ENCODE data around the gene RABGAP1L. TPM values are rescaled to one million over a fixed set of nuclear protein-coding genes. Genes with fewer than 3 reads are reported as not detected.

Gene RABGAP1L
- polyA plus RNA-seq, 1 donor (not counting 4 experiments of a cell fraction or from before 2014, with no cell fraction given): 24.2 TPM

GRCh38 chr1:174686213-174686612, 526.9 kb downstream of the RABGAP1L start:
- dilution Hi-C loops (cut with MboI; ENCODE audit: extremely low pct_ligation_motif_present, low sequenced_read_pairs): no loop called here
- Histone ChIP-seq H3K9me3 (ENCODE audit: control insufficient read depth, low read depth, low read length) (no peaks in the 10 kb centered on the region), H3K4me2 (ENCODE audit: control insufficient read depth, extremely low read depth, insufficient read depth, low read depth, low read length) (no peak overlapping the region), H3K4me3 (ENCODE audit: control insufficient read depth in 2 of 3, extremely low read depth in 1 of 3, insufficient read depth in 2 of 3, low read depth in 1 of 3, low read length in 3 of 3) (no peak overlapping the region), H3K27ac (ENCODE audit: control insufficient read depth, insufficient read depth, low read length) (no peak overlapping the region), H3K9me1 (ENCODE audit: control insufficient read depth, extremely low read depth, insufficient read depth, low read length) (no peaks in the 10 kb centered on the region), H3K79me2 (ENCODE audit: control insufficient read depth, insufficient read depth, low read length) (no peaks in the 10 kb centered on the region), H3K36me3 (ENCODE audit: control insufficient read depth in 2 of 2, extremely low read depth in 1 of 2, insufficient read depth in 2 of 2, low read length in 2 of 2) (no peaks in the 10 kb centered on the region), H4K20me1 (ENCODE audit: control insufficient read depth, extremely low read depth, insufficient read depth, low read length) (no peaks in the 10 kb centered on the region), H2AFZ (ENCODE audit: control insufficient read depth, low read length) (no peak overlapping the region), H3K9ac (ENCODE audit: control insufficient read depth, extremely low read depth, insufficient read depth, low read length) (no peak overlapping the region), H3K4me1 (ENCODE audit: control insufficient read depth, extremely low read depth, insufficient read depth, low read length) (no peaks in the 10 kb centered on the region), H3K27me3 (ENCODE audit: control insufficient read depth, extremely low read depth, insufficient read depth, low read length) (no peaks in the 10 kb centered on the region)
- no peak for TF ChIP-seq EZH2 (IDR thresholded peaks at IDR 0.05; ENCODE audit: low read length)
- TF ChIP-seq, protein P1, sequence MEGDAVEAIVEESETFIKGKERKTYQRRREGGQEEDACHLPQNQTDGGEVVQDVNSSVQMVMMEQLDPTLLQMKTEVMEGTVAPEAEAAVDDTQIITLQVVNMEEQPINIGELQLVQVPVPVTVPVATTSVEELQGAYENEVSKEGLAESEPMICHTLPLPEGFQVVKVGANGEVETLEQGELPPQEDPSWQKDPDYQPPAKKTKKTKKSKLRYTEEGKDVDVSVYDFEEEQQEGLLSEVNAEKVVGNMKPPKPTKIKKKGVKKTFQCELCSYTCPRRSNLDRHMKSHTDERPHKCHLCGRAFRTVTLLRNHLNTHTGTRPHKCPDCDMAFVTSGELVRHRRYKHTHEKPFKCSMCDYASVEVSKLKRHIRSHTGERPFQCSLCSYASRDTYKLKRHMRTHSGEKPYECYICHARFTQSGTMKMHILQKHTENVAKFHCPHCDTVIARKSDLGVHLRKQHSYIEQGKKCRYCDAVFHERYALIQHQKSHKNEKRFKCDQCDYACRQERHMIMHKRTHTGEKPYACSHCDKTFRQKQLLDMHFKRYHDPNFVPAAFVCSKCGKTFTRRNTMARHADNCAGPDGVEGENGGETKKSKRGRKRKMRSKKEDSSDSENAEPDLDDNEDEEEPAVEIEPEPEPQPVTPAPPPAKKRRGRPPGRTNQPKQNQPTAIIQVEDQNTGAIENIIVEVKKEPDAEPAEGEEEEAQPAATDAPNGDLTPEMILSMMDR (optimal IDR thresholded peaks at IDR 0.05 in 1 of 3, IDR thresholded peaks at IDR 0.05 in 1 of 3, conservative IDR thresholded peaks at IDR 0.05 in 1 of 3; ENCODE audit: extremely low read depth in 1 of 3, insufficient read depth in 2 of 3, low read length in 3 of 3): no peak
- DNase-seq (ENCODE audit: low read depth, low spot score) (no peak), FAIRE-seq (no peak)

DNA sequence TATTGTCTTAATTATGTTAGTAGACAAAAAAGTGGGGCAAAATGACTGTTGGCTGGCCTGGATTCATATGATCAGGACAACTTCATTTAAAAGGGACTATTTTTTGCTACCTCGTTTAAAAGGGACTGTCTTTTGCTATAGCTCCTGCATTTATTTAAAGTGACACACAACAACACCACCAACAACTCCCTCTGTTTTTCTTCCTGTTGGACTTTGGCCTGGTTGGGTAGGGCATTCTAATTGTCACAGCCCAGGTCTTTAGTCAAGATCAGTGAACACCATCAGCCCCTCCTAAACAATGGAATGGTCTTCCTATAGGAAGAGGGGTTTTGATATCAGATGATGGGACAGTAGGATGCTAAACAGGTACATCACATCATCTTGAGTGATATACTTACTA, 530.2 kb downstream of the RABGAP1L start:
- Histone ChIP-seq H3K9me1 (ENCODE audit: control insufficient read depth, extremely low read depth, insufficient read depth, low read length) (no peaks in the 10 kb centered on the region), H3K27ac (ENCODE audit: control insufficient read depth, insufficient read depth, low read length) (no peak overlapping the region), H3K4me1 (ENCODE audit: control insufficient read depth, extremely low read depth, insufficient read depth, low read length) (no peaks in the 10 kb centered on the region), H3K4me2 (ENCODE audit: control insufficient read depth, extremely low read depth, insufficient read depth, low read depth, low read length) (no peak overlapping the region), H3K4me3 (ENCODE audit: control insufficient read depth in 2 of 3, extremely low read depth in 1 of 3, insufficient read depth in 2 of 3, low read depth in 1 of 3, low read length in 3 of 3) (no peak overlapping the region), H2AFZ (ENCODE audit: control insufficient read depth, low read length) (no peak overlapping the region), H3K36me3 (ENCODE audit: control insufficient read depth in 2 of 2, extremely low read depth in 1 of 2, insufficient read depth in 2 of 2, low read length in 2 of 2) (no peaks in the 10 kb centered on the region), H3K79me2 (ENCODE audit: control insufficient read depth, insufficient read depth, low read length) (no peaks in the 10 kb centered on the region), H3K9ac (ENCODE audit: control insufficient read depth, extremely low read depth, insufficient read depth, low read length) (no peak overlapping the region), H3K9me3 (ENCODE audit: control insufficient read depth, low read depth, low read length) (no peaks in the 10 kb centered on the region), H4K20me1 (ENCODE audit: control insufficient read depth, extremely low read depth, insufficient read depth, low read length) (no peaks in the 10 kb centered on the region), H3K27me3 (ENCODE audit: control insufficient read depth, extremely low read depth, insufficient read depth, low read length) (no peaks in the 10 kb centered on the region)
- DNase-seq (ENCODE audit: low read depth, low spot score): no peak
- TF ChIP-seq EZH2 (IDR thresholded peaks at IDR 0.05; ENCODE audit: low read length): no peak
- TF ChIP-seq, protein P1 (optimal IDR thresholded peaks at IDR 0.05 in 1 of 3, IDR thresholded peaks at IDR 0.05 in 1 of 3, conservative IDR thresholded peaks at IDR 0.05 in 1 of 3; ENCODE audit: extremely low read depth in 1 of 3, insufficient read depth in 2 of 3, low read length in 3 of 3): no peak
- dilution Hi-C loops (cut with MboI; ENCODE audit: extremely low pct_ligation_motif_present, low sequenced_read_pairs): no loop called here
- FAIRE-seq: no peak

Data from keratinocyte (primary cell).